Endothelial cell of umbilical vein (primary cell): ENCODE measurements around the gene ZNF627. TPM values are rescaled to one million over a fixed set of nuclear protein-coding genes. Genes with fewer than 3 reads are reported as not detected.

Experiments used
- BruUV-seq: library from RNA; stranded (reverse); fragments of 400-500 nt; replicated peaks from 2 replicates; lab custom pipeline; 2021; lab: Mats Ljungman, UMichigan
- CTCF ChIA-PET: fragments of 300-600, 350-600 bp; sonication (Branson Sonifier 250); formaldehyde crosslinking; loops from one replicate; lab custom pipeline; 2021; ENCODE audit warnings: antibody characterized with exemption, inconsistent platforms; lab: Charles Lee
- POLR2A ChIA-PET: fragments of 300-600, 350-600 bp; sonication (Branson Sonifier 250); formaldehyde crosslinking; loops from one replicate; lab custom pipeline; 2021; ENCODE audit warnings: antibody characterized with exemption, inconsistent platforms; lab: Charles Lee
- DNase-seq: peaks from one replicate; pipeline ENCODE4 v3.0.0-alpha.2; 2011; ENCODE audit warnings: low read depth, low spot score
- FAIRE-seq: peaks from 2 replicates; lab custom pipeline; 2011; peaks lifted over from hg19 to GRCh38; lab: Jason Lieb, UNC
- H2AFZ ChIP-seq: 2 replicates; pipeline ENCODE4 v1.6.0; 2012; ENCODE audit warnings: low read depth, low read length, control low read depth, inconsistent platforms
- H3K27ac ChIP-seq: 2 replicates; pipeline ENCODE4 v1.5.1; 2011; ENCODE audit warnings: low read depth, mild to moderate bottlenecking, control low read depth, low read length, moderate library complexity; ENCODE audit not compliant: insufficient read depth
- H3K27me3 ChIP-seq, 2 experiments: 2 replicates each; pipeline versions ENCODE4 v1.6.0 to v1.6.1; 2011; ENCODE audit warnings: low read length in 2 of 2, mixed read lengths in 1 of 2; ENCODE audit not compliant: control insufficient read depth in 2 of 2, insufficient read depth in 2 of 2
- H3K36me3 ChIP-seq, 2 experiments: 2 replicates in 1 of 2; 3 replicates in 1 of 2; pipeline ENCODE4 v1.5.1; 2011; ENCODE audit warnings: low read length in 2 of 2, mild to moderate bottlenecking in 1 of 2, moderate library complexity in 1 of 2; ENCODE audit not compliant: control insufficient read depth in 2 of 2, insufficient read depth in 2 of 2; ENCODE audit errors: extremely low read depth in 1 of 2
- H3K4me1 ChIP-seq: 3 replicates; pipeline ENCODE4 v1.5.1; 2011; ENCODE audit warnings: mild to moderate bottlenecking, low read length; ENCODE audit not compliant: control insufficient read depth, insufficient read depth; ENCODE audit errors: extremely low read depth
- H3K4me2 ChIP-seq: 2 replicates; pipeline ENCODE4 v1.6.1; 2011; ENCODE audit warnings: low read length, control low read depth, mixed read lengths; ENCODE audit not compliant: insufficient read depth
- H3K4me3 ChIP-seq, 3 experiments: fragments of 200-600 bp in 1 of 3; sonication (generic), shearing (Covaris generic) in 1 of 3; replicated peaks in 1 of 3; 2 replicates each; pipeline ENCODE4 v1.5.1; 2011 to 2016; ENCODE audit warnings: control low read depth in 3 of 3, low read length in 3 of 3, mild to moderate bottlenecking in 2 of 3, inconsistent platforms in 1 of 3, low read depth in 1 of 3, moderate library complexity in 1 of 3; ENCODE audit not compliant: insufficient read depth in 1 of 3
- H3K79me2 ChIP-seq: 2 replicates; pipeline ENCODE4 v1.6.0; 2012; ENCODE audit warnings: low read length, inconsistent platforms; ENCODE audit not compliant: control insufficient read depth, insufficient read depth
- H3K9ac ChIP-seq: replicated peaks from 2 replicates; pipeline ENCODE3; 2011; ENCODE audit warnings: low read length, control low read depth; ENCODE audit not compliant: insufficient read depth; ENCODE audit errors: extremely low read depth
- H3K9me1 ChIP-seq: replicated peaks from 3 replicates; pipeline ENCODE4 v1.6.0; 2011; ENCODE audit warnings: mild to moderate bottlenecking, low read length; ENCODE audit not compliant: control insufficient read depth, insufficient read depth; ENCODE audit errors: extremely low read depth
- H3K9me3 ChIP-seq: replicated peaks from 2 replicates; pipeline ENCODE4 v1.5.1; 2012; ENCODE audit warnings: low read length, inconsistent platforms; ENCODE audit not compliant: control insufficient read depth, insufficient read depth
- H4K20me1 ChIP-seq: replicated peaks from 2 replicates; pipeline ENCODE3; 2011; ENCODE audit warnings: mild to moderate bottlenecking, low read length; ENCODE audit not compliant: control insufficient read depth, insufficient read depth; ENCODE audit errors: extremely low read depth
- CTCF ChIP-seq, 2 donors: IDR thresholded peaks; 1 replicate in 1 of 2; 2 replicates in 1 of 2; pipeline ENCODE4 v1.5.1; 2011; ENCODE audit warnings: low read length in 2 of 2, mild to moderate bottlenecking in 2 of 2, moderate library complexity in 2 of 2, control low read depth in 1 of 2, inconsistent platforms in 1 of 2, low read depth in 1 of 2; ENCODE audit not compliant: insufficient read depth in 1 of 2; ENCODE audit errors: extremely low read depth in 1 of 2
- EZH2 ChIP-seq: IDR thresholded peaks from 2 replicates; pipeline ENCODE4 v1.6.1; 2012; ENCODE audit warnings: borderline replicate concordance, low read depth, mild to moderate bottlenecking, moderate library complexity, low read length, inconsistent platforms; ENCODE audit not compliant: severe bottlenecking
- FOS ChIP-seq: IDR thresholded peaks from 2 replicates; pipeline ENCODE4 v1.6.1; 2011; ENCODE audit warnings: mild to moderate bottlenecking, low read length, moderate library complexity, borderline replicate concordance; ENCODE audit not compliant: insufficient read depth
- GATA2 ChIP-seq: IDR thresholded peaks from 2 replicates; pipeline ENCODE4 v1.7.0; 2011; ENCODE audit warnings: low read depth, mild to moderate bottlenecking, moderate library complexity, mixed read lengths, low read length; ENCODE audit not compliant: insufficient read length, insufficient read depth
- JUN ChIP-seq: IDR thresholded peaks from 2 replicates; pipeline ENCODE4 v1.6.1; 2011; ENCODE audit warnings: borderline replicate concordance, low read depth; ENCODE audit not compliant: insufficient read length, insufficient read depth
- MAX ChIP-seq: IDR thresholded peaks from 2 replicates; pipeline ENCODE4 v1.6.1; 2011; ENCODE audit not compliant: insufficient read depth, insufficient read length
- MYC ChIP-seq: IDR thresholded peaks from one replicate; pipeline ENCODE4 v1.6.1; 2011; ENCODE audit warnings: mild to moderate bottlenecking, low read depth, low read length
- POLR2A ChIP-seq: IDR thresholded peaks from 2 replicates; pipeline ENCODE4 v1.6.1; 2012; ENCODE audit warnings: low read depth, mild to moderate bottlenecking, control low read depth, low read length
- POLR2AphosphoS5 ChIP-seq: IDR thresholded peaks from 2 replicates; pipeline ENCODE4 v1.6.1; 2012; ENCODE audit warnings: low read depth, mild to moderate bottlenecking, control low read depth, low read length, moderate library complexity; ENCODE audit not compliant: insufficient read depth
- dilution Hi-C: fragments of 300-500 bp; cut with MboI; formaldehyde crosslinking; loops from one replicate; pipeline ENCODE4 v1.15.0; 2019; ENCODE audit warnings: low sequenced_read_pairs; ENCODE audit not compliant: extremely low pct_ligation_motif_present
- intact Hi-C: fragments of 100-400 bp; cut with micrococcal nuclease; formaldehyde crosslinking; loops from one replicate; pipeline ENCODE4 v1.10.0; 2022
- polyA plus RNA-seq, 4 experiments: library from polyadenylated mRNA; depleted of rRNA in 3 of 4; stranded (reverse) in 3 of 4; unstranded in 1 of 4; fragments of >200 nt; gene quantifications; 2 replicates each; pipeline versions ENCODE4 v1.2.1 to v1.2.3, GENCODE V29; 2011 to 2012; ENCODE audit warnings: missing spikeins in 1 of 4
- total RNA-seq: library from RNA; stranded (reverse); gene quantifications from 2 replicates; pipeline ENCODE4 v1.2.3, GENCODE V29; 2021

The ZNF627 gene
- total and polyA plus RNA-seq, 2 donors (not counting 3 experiments of a cell fraction or from before 2014, with no cell fraction given), result 5.6 to 9.7 TPM

- Histone ChIP-seq H3K9ac (no peak overlapping the region), H3K9me1 (no peaks in the 10 kb centered on the region), H4K20me1 (no peaks in the 10 kb centered on the region), H3K36me3 (no peaks in the 10 kb centered on the region), H3K27ac (no peak overlapping the region), H3K9me3 (no peaks in the 10 kb centered on the region), H3K4me1 (no peaks in the 10 kb centered on the region), H3K4me2 (no peak overlapping the region), H3K27me3 (no peaks in the 10 kb centered on the region), H2AFZ (no peak overlapping the region), H3K4me3 (no peak overlapping the region), H3K79me2 (no peaks in the 10 kb centered on the region)
- dilution Hi-C loops, result no loop called here
- no peak for FAIRE-seq
- CTCF ChIA-PET, result no interaction called here
- DNase-seq, result no peak
- intact Hi-C loops, result no loop called here
- POLR2A ChIA-PET, result interaction anchor here (0.9 kb wide), 1 partner anchor 329 kb away, joined by 3 read pairs; no protein-coding TSS in a partner anchor
- TF ChIP-seq JUN (no peak), FOS (no peak), CTCF (IDR thresholded peaks at IDR 0.05; ENCODE audit: extremely low read depth in 1 of 2, insufficient read depth in 1 of 2, low read depth in 1 of 2, low read length in 2 of 2) (no peak), POLR2A (no peak)
- BruUV-seq, result no TSS peak
Observed at GRCh38 chr19:11658970-11659369, 61.7 kb downstream of the ZNF627 start.

GRCh38 chr19:11659612-11660011 is 62.3 kb downstream of the ZNF627 start:
- Histone ChIP-seq H4K20me1 (no peaks in the 10 kb centered on the region), H3K4me2 (no peak overlapping the region), H3K4me3 (no peak overlapping the region), H3K27ac (no peak overlapping the region), H3K4me1 (no peaks in the 10 kb centered on the region), H3K9ac (no peak overlapping the region), H2AFZ (no peak overlapping the region), H3K9me3 (no peaks in the 10 kb centered on the region), H3K27me3 (no peaks in the 10 kb centered on the region), H3K9me1 (no peaks in the 10 kb centered on the region), H3K79me2 (no peaks in the 10 kb centered on the region), H3K36me3 (no peaks in the 10 kb centered on the region)
- no peak for FAIRE-seq
- no peak for DNase-seq
- CTCF ChIA-PET, result no interaction called here
- POLR2A ChIA-PET, result interaction anchor here (0.9 kb wide), 1 partner anchor 328 kb away, joined by 3 read pairs; no protein-coding TSS in a partner anchor
- dilution Hi-C loops (no loop called here), intact Hi-C loops (no loop called here)
- no TSS peak for BruUV-seq
- TF ChIP-seq CTCF (IDR thresholded peaks at IDR 0.05; ENCODE audit: extremely low read depth in 1 of 2, insufficient read depth in 1 of 2, low read depth in 1 of 2, low read length in 2 of 2) (no peak), MYC (no peak), POLR2A (no peak), JUN (no peak), POLR2AphosphoS5 (no peak), GATA2 (no peak), FOS (no peak), EZH2 (no peak), MAX (no peak)
